Activated T-cell treated with anti-CD3 and anti-CD28 coated beads, Interleukin-2, amount 50 U/mL, for 72 hours (primary cell): ENCODE measurements around the gene SLC12A5. TPM values are rescaled to one million over a fixed set of nuclear protein-coding genes. Genes with fewer than 3 reads are reported as not detected.
A peak's percentile ranks its signal among the peaks of the same experiment; 100 is the strongest.

ENCODE experiments used
- ATAC-seq, 2 donors: fragments of 150-1000 bp; cut with Tn5 transposase; replicated peaks in 1 of 2; 2 replicates each; pipeline ENCODE4 v1.10.0; 2021; ENCODE audit warnings: moderate library complexity in 2 of 2, mild to moderate bottlenecking in 1 of 2
- DNase-seq, 2 donors: peaks; one replicate each; pipeline ENCODE4 v3.0.0; 2021 to 2022; ENCODE audit warnings: mixed read lengths in 1 of 2
- H3K27ac Mint-ChIP-seq: one replicate; pipeline ENCODE4 v1.8.0; 2022; ENCODE audit warnings: mild to moderate bottlenecking, moderate library complexity, mixed read lengths
- H3K27me3 Mint-ChIP-seq: one replicate; pipeline ENCODE4 v1.8.0; 2022; ENCODE audit warnings: low read depth, mixed read lengths
- H3K36me3 Mint-ChIP-seq, 2 donors: one replicate each; pipeline ENCODE4 v1.8.0; 2022; ENCODE audit warnings: mixed read lengths in 2 of 2, mild to moderate bottlenecking in 1 of 2; ENCODE audit not compliant: insufficient read depth in 2 of 2
- H3K4me1 Mint-ChIP-seq: one replicate; pipeline ENCODE4 v1.8.0; 2022; ENCODE audit warnings: low read depth, mixed read lengths
- H3K4me3 Mint-ChIP-seq, 2 donors: one replicate each; pipeline ENCODE4 v1.8.0; 2022; ENCODE audit warnings: mild to moderate bottlenecking in 2 of 2, mixed read lengths in 2 of 2, moderate library complexity in 2 of 2
- H3K9me3 Mint-ChIP-seq, 2 donors: one replicate each; pipeline ENCODE4 v1.8.0; 2022; ENCODE audit warnings: mixed read lengths in 2 of 2
- total RNA-seq, 2 donors: library from RNA; stranded (reverse); gene quantifications; one replicate each; pipeline ENCODE4 v1.2.3, GENCODE V29; 2022

Gene SLC12A5
- total RNA-seq, 2 donors from 2014 or later, result 1.2 to 3.2 TPM

DNA sequence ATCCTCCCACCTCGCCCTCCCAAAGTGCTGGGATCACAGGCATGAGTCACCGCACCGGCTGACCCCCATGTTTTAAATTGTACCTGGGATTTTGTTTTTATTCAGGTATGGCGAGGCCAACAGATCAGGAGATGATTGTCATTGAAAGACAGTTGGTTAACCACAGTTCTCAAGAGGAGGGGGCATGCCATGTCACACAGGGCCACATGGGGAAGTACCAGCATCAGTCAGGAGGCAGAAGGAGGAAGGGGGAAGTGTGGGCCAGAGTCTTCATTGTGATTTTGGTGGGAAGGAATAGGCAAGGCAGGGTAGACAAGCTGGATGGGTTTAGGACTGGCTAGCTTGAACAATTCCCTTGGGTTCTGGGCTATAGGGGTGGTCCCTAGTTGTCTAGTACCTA is 30.3 kb upstream of the SLC12A5 start:
- ATAC-seq, result peak; percentile 88 to 95
- H3K9me3 Mint-ChIP-seq, result no peaks in the 10 kb centered on the region
- DNase-seq, result peak; percentile 33 to 59
- peak overlapping the region in 1 of 2 donors; percentile 64 for H3K4me3 Mint-ChIP-seq
- H3K27me3 Mint-ChIP-seq, result peaks cover 11% of the 10 kb centered on the region
- no peak overlapping the region for H3K27ac Mint-ChIP-seq
- no peaks in the 10 kb centered on the region for H3K36me3 Mint-ChIP-seq
- H3K4me1 Mint-ChIP-seq, result peaks cover 62% of the 10 kb centered on the region

DNA sequence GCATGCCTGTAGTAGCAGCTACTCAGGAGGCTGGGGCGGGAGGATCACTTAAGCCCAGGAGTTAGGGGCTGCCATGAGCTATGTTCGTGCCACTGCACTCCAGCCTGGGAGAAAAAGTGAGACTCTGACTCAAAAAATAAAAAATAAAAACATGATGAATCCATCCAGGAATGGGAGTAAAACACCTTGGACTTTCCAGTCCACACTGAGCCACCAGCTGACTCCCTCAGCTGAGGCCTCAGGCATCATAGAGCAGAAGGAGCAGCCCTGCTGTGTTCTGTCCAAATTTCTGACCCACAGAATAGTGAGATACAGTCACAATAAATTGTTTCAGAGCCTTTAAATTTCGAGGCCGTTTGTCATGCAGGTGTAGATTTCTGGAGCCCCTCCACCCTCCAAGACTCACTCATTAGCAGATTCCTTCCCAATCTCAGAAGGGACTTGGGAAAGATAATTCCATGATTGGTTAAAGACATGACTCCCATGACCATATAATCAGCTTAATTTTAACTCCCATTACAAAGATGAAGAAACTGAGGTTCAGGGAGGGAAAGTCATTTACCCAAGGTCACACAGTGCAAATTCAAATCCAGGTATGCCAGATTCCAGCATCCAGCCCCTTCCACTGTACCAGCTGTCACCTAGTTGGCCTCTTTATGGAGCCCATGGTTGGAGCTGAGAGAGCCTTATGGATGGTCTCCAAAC is 29.3 kb upstream of the SLC12A5 start:
- DNase-seq (no peak), ATAC-seq (no peak)
- Mint-ChIP-seq H3K27ac (no peak overlapping the region), H3K36me3 (no peaks in the 10 kb centered on the region), H3K27me3 (peaks cover 11% of the 10 kb centered on the region), H3K4me1 (peaks cover 69% of the 10 kb centered on the region), H3K4me3 (no peak overlapping the region), H3K9me3 (no peaks in the 10 kb centered on the region)

DNA sequence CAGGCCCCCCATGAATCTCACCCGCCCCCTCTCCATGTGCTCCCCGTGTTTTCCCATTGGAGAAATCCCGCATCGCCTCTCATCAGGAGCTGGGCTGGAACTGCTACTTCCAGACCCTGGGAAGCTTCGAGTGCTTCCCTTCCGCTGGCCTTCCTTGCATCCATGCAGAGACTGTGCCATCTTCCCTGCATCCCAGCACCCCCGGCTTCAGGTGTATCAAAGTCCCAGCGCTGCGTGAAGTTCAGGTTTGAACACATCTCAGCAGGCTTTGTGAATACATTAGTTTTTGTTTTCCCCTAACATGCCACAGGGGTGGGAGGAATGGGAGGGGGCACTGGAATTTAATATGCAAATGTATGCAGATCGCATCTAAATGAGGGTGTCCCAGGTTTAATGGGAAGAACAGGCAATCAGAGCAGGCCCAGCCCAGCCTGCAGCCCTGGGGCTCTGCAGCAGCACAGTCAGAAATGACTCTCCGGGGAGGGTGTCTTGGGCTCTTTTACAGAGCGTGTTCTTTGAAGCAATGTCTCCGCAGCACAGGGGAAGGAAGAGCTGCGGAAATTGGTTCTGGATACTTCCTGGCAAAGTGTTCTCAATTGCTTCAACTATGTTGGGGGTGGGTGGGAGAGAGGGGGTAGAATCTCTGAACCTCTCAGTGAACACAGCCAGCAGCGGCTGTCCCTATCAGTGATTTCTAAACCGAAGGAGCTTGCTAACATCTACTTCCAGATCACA is 28.6 kb upstream of the SLC12A5 start:
- DNase-seq (no peak), ATAC-seq (peak; percentile 38 to 50)
- H3K27me3 Mint-ChIP-seq, result peaks cover 11% of the 10 kb centered on the region
- H3K36me3 Mint-ChIP-seq, result no peaks in the 10 kb centered on the region
- no peak overlapping the region for H3K27ac Mint-ChIP-seq
- no peaks in the 10 kb centered on the region for H3K9me3 Mint-ChIP-seq
- H3K4me1 Mint-ChIP-seq, result peaks cover 69% of the 10 kb centered on the region
- peak overlapping the region; percentile 7 to 51 for H3K4me3 Mint-ChIP-seq

DNA sequence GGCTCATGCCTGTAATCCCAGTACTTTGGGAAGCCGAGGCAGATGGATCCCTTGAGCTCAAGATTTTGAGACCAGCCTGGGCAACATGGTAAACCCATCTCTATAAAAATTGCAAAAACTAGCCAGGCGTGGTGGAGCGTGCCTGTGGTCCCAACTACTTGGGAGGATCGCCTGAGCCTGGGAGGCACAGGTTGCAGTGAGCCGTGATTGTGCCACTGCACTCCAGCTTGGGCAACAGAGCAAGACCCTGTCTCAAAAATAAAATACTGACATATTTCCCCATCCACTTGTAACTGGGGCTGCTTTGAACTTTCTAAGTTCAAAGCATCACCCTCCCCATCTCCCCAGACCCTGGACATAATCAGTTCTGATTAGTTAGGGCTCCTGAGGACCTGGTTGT is 27.5 kb upstream of the SLC12A5 start:
- no peak overlapping the region for H3K4me3 Mint-ChIP-seq

DNA sequence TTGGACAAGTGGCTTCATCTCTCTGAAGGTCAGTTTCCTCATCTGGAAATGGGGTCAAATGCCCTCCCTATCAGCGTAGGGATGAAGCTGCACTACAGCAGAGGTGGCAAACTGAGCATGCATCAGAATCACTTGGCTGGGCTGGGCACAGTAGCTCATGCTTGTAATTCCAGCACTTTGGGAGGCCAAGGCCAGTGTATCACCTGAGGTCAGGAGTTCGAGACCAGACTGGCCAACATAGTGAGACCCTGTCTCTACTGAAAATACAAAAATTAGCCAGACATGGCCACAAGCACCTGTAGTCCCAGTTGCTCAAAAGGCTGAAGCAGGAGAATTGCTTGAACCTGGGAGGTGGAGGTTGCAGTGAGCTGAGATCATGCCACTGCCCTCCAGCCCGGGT is 27.0 kb upstream of the SLC12A5 start:
- Mint-ChIP-seq H3K9me3 (no peaks in the 10 kb centered on the region), H3K27me3 (peaks cover 21% of the 10 kb centered on the region), H3K4me1 (peaks cover 76% of the 10 kb centered on the region), H3K27ac (no peak overlapping the region), H3K36me3 (no peaks in the 10 kb centered on the region), H3K4me3 (no peak overlapping the region)
- ATAC-seq, result no peak
- no peak for DNase-seq

More for the DNA sequence above, 27.5 kb upstream of the SLC12A5 start:
- Mint-ChIP-seq H3K27ac (no peak overlapping the region), H3K36me3 (no peaks in the 10 kb centered on the region), H3K9me3 (no peaks in the 10 kb centered on the region), H3K27me3 (peaks cover 21% of the 10 kb centered on the region), H3K4me1 (peaks cover 77% of the 10 kb centered on the region)
- ATAC-seq (no peak), DNase-seq (no peak)

DNA sequence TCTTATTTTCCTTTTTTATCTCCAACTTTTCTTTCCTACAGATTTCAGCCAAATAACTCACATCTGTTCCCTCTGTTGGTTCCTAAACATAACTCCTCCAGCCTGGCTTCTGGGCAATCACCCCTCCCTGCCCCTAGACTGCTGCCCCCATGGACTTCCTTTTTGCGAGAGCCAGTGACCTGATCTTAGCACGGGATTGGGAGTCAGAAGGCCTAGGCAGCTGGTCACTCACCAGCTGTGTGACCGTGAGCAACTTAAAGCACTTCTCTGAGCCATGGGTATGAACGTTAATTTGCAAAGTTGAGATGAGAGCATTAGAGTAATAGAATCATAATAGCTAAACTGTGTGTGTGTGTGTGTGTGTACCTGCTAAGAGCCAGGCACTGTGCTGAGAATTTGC is 24.8 kb upstream of the SLC12A5 start:
- no peak for DNase-seq
- Mint-ChIP-seq H3K27ac (no peak overlapping the region), H3K27me3 (peaks cover 18% of the 10 kb centered on the region), H3K9me3 (no peaks in the 10 kb centered on the region), H3K4me1 (peaks cover 74% of the 10 kb centered on the region), H3K36me3 (no peaks in the 10 kb centered on the region), H3K4me3 (no peak overlapping the region)
- no peak for ATAC-seq

DNA sequence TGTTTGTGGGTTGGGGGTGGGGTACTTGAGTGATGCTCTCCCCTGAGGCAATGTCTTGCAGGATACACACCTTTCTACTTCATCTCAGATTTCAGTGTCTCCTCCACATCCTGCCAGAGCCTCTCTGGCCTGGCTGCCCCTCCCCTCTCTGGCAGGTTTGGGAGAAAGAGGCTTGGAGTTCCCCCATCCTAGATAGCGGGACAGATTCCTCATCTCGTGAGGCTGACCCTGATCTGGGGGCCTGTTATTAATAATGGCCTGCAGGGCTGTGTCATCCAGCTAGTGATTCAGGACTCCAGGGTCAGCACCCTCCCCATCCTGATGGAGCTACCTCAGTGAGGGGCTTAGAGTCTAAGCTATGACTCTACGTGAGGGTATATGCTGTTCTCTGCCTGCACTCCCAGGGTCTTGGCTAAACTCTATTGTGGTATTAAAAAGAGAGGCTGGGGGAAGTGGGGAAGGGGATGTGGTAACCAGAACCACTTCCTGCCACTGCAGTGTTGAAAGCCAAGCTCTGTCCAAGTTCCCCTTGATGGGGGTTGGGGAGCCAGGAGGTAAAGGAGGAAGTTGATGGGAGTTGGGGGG is 24.0 kb upstream of the SLC12A5 start:
- Mint-ChIP-seq H3K4me1 (peaks cover 73% of the 10 kb centered on the region), H3K27ac (peak overlapping the region; percentile 49)

DNA sequence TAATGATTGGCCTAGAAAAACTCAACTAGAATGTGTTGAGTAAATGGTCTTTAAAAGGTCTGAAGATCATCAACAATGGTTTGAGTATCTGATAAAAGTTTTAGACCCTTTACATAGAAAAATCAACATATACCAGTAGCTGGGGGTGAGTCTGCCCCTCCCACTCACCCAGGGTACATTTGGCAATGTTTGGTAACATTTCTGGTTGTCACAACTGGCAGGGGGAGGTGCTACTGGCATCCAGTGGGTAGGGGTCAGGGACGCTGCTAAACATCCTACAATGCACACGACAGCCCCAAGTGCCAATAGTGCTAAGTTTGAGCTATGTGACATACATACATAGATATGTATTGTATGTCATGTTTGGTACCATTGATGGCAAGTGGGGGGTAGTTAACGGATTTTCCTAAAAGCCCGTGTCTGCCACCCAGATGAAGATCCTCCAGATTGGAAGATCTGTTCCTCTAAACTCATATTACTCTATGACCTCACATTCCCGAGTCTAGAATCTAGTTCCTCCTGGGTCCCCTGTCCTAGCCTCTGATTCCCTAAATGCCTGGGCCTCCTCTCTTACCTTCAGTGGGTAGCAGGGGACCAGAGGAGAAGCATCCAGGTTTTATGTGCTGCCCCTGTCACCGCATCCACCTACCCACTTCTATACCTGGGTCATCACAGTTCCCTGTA is 22.9 kb upstream of the SLC12A5 start:
- Mint-ChIP-seq H3K27me3 (peaks cover 38% of the 10 kb centered on the region), H3K27ac (no peak overlapping the region), H3K4me3 (peak overlapping the region in 1 of 2 donors; percentile 43), H3K4me1 (peaks cover 72% of the 10 kb centered on the region), H3K36me3 (no peaks in the 10 kb centered on the region), H3K9me3 (no peaks in the 10 kb centered on the region)
- ATAC-seq (no peak), DNase-seq (no peak)

More for the DNA sequence above, 24.0 kb upstream of the SLC12A5 start:
- ATAC-seq (peak; percentile 36 to 47), DNase-seq (peak; percentile 20 to 32)
- Mint-ChIP-seq H3K36me3 (no peaks in the 10 kb centered on the region), H3K9me3 (no peaks in the 10 kb centered on the region), H3K4me3 (peak overlapping the region; percentile 54 to 63), H3K27me3 (peaks cover 26% of the 10 kb centered on the region)

DNA sequence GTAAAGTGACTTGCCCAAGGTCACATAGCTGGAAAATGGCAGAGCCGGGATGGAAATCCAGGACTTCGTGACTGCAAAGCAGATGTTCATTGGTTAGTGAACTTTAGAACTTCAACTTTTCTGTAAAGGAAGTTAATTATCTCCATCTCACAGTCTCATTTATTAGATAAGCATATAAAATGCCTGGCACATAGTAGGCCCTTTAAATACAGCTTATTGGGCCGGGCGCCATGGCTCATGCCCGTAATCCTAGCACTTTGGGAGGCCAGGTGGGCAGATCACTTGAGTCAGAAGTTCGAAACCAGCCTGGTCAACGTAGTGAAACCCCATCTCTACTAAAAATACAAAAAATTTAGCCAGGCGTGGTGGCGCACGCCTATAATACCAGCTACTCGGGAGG is 22.1 kb upstream of the SLC12A5 start:
- ATAC-seq (no peak), DNase-seq (no peak)
- Mint-ChIP-seq H3K9me3 (no peaks in the 10 kb centered on the region), H3K4me1 (peaks cover 77% of the 10 kb centered on the region), H3K27me3 (peaks cover 46% of the 10 kb centered on the region), H3K27ac (no peak overlapping the region), H3K4me3 (no peak overlapping the region), H3K36me3 (peaks cover 0 to 2% of the 10 kb centered on the region in 2 donors)

DNA sequence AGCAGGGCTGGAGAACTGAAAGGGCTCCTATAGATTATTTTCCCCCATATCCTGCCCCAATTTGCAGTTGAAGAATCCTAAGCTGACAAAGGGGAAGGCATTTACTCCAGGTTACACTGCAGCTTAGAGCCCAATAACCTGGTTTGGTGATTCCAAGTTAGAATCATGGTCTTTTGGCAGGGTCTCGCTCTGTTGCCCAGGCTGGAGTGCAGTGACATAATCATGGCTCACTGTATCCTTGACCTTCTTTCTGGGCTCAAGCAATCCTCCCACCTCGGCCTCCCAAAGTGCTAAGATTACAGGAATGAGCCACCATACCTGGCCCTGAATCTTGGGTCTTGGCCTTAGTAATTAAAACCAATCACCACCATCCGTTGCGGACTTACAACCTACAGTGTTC is 21.3 kb upstream of the SLC12A5 start:
- DNase-seq (no peak), ATAC-seq (no peak)
- Mint-ChIP-seq H3K36me3 (peaks cover 0 to 2% of the 10 kb centered on the region in 2 donors), H3K4me3 (peak overlapping the region; percentile 42 to 54), H3K9me3 (no peaks in the 10 kb centered on the region), H3K27ac (no peak overlapping the region), H3K27me3 (peaks cover 51% of the 10 kb centered on the region), H3K4me1 (peaks cover 78% of the 10 kb centered on the region)

DNA sequence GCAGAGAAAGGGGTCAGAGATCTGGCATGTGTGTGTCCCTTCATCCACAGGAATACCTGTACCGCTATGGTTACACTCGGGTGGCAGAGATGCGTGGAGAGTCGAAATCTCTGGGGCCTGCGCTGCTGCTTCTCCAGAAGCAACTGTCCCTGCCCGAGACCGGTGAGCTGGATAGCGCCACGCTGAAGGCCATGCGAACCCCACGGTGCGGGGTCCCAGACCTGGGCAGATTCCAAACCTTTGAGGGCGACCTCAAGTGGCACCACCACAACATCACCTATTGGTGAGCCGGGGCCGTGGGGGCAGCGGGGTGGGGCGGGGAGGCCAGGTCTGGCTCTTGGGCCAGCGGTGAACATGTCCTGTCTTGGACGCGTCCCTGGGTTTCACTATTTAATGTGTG is 19.2 kb upstream of the SLC12A5 start:
- Mint-ChIP-seq H3K4me1 (peaks cover 73% of the 10 kb centered on the region), H3K4me3 (peak overlapping the region; percentile 24 to 70), H3K27ac (no peak overlapping the region), H3K9me3 (no peaks in the 10 kb centered on the region), H3K27me3 (peaks cover 63% of the 10 kb centered on the region), H3K36me3 (peaks cover 0 to 2% of the 10 kb centered on the region in 2 donors)
- ATAC-seq (no peak), DNase-seq (no peak)

DNA sequence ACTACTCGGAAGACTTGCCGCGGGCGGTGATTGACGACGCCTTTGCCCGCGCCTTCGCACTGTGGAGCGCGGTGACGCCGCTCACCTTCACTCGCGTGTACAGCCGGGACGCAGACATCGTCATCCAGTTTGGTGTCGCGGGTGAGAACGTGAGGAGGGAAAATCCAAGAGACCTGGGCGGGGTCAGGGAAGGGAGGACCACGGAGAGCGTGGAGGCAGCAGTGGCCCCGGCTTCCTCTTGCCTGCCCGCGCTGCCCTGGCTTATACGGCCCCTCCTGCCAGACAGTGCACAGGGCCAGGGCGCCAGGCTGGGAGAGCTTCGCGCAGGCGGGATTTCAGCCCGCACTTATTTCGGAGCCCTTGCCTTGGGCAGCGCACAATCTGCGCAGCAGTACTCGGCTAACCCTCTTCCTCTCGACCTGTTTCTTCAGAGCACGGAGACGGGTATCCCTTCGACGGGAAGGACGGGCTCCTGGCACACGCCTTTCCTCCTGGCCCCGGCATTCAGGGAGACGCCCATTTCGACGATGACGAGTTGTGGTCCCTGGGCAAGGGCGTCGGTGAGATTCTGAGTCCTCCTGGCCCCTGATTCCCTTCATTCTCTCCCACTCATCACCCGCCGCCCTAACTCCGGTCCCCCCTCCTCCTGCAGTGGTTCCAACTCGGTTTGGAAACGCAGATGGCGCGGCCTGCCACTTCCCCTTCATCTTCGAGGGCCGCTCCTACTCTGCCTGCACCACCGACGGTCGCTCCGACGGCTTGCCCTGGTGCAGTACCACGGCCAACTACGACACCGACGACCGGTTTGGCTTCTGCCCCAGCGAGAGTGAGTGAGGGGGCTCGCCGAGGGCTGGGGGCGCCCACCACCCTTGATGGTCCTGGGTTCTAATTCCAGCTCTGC is 18.3 kb upstream of the SLC12A5 start:
- Mint-ChIP-seq H3K4me1 (peaks cover 63% of the 10 kb centered on the region), H3K27ac (no peak overlapping the region), H3K27me3 (peaks cover 71% of the 10 kb centered on the region), H3K36me3 (peaks cover 0 to 2% of the 10 kb centered on the region in 2 donors), H3K9me3 (no peaks in the 10 kb centered on the region), H3K4me3 (peak overlapping the region; percentile 43 to 70)
- ATAC-seq (peak; percentile 29 to 50), DNase-seq (peak; percentile 48 to 51)
